Breast epithelium (tissue), 4 donors: ENCODE results near the gene SOCS1. TPM values are rescaled to one million over a fixed set of nuclear protein-coding genes. Genes with fewer than 3 reads are reported as not detected.

Source experiments
- DNase-seq, 2 donors: peaks; one replicate each; pipeline ENCODE4 v3.0.0-alpha.2; 2019; ENCODE audit warnings: low spot score in 2 of 2
- H3K27ac ChIP-seq, 2 donors: fragments of 200-600 bp; sonication (generic) in 1 of 2; one replicate each; pipeline ENCODE4 v1.5.1; 2016 to 2019; ENCODE audit warnings: mild to moderate bottlenecking in 1 of 2
- H3K27me3 ChIP-seq, 2 donors: fragments of 200-600 bp; sonication (generic) in 1 of 2; one replicate each; pipeline versions ENCODE4 v1.5.1 to v1.6.0; 2017 to 2019; ENCODE audit warnings: control low read depth in 1 of 2, mild to moderate bottlenecking in 1 of 2
- H3K36me3 ChIP-seq: fragments of 200-600 bp; one replicate; pipeline ENCODE4 v1.5.1; 2019
- H3K4me1 ChIP-seq, 2 donors: fragments of 200-600 bp; sonication (generic); one replicate each; pipeline ENCODE4 v1.5.1; 2016 to 2019; ENCODE audit warnings: control low read depth in 1 of 2
- H3K4me3 ChIP-seq, 3 donors: fragments of 200-600 bp; sonication (generic); 1 replicate in 2 of 3; 2 replicates in 1 of 3; pipeline ENCODE4 v1.5.1; 2016 to 2019; ENCODE audit warnings: mild to moderate bottlenecking in 3 of 3, moderate library complexity in 2 of 3
- H3K9me3 ChIP-seq, 2 donors: fragments of 200-600 bp; sonication (generic) in 1 of 2; one replicate each; pipeline ENCODE4 v1.5.1; 2016 to 2019; ENCODE audit warnings: control low read depth in 1 of 2
- CTCF ChIP-seq, 3 donors: fragments of 450-650 bp; IDR thresholded peaks; one replicate each; pipeline ENCODE4 v1.5.1; 2016 to 2017; ENCODE audit warnings: antibody characterized with exemption in 3 of 3, mild to moderate bottlenecking in 3 of 3, moderate library complexity in 3 of 3
- POLR2A ChIP-seq: fragments of 450-650 bp; IDR thresholded peaks from one replicate; pipeline ENCODE4 v1.6.1; 2016; ENCODE audit warnings: antibody characterized with exemption, mild to moderate bottlenecking, moderate library complexity
- POLR2AphosphoS5 ChIP-seq, 3 donors: sonication (generic); formaldehyde crosslinking; IDR thresholded peaks; one replicate each; pipeline ENCODE4 v1.6.1; 2017; ENCODE audit warnings: antibody characterized with exemption in 3 of 3
- intact Hi-C: fragments of 100-400 bp; cut with DNase I; formaldehyde crosslinking; loops from one replicate; pipeline ENCODE4 v1.15.1; 2023; ENCODE audit warnings: low total_unique reads
- total RNA-seq, 3 donors: library from RNA; depleted of rRNA; stranded (reverse); fragments of >200 nt; gene quantifications; one replicate each; pipeline ENCODE4 v1.1.0, GENCODE V29; 2016

Gene SOCS1
- total RNA-seq, 3 donors from 2014 or later: 4.1 to 9.0 (median 5.6) TPM

- Histone ChIP-seq H3K4me3 (no peak overlapping the region), H3K4me1 (no peaks in the 10 kb centered on the region), H3K27ac (no peak overlapping the region), H3K27me3 (no peaks in the 10 kb centered on the region), H3K9me3 (peaks cover 7 to 13% of the 10 kb centered on the region in 2 donors), H3K36me3 (no peaks in the 10 kb centered on the region)
- no peak for DNase-seq
- no peak for TF ChIP-seq POLR2AphosphoS5 (IDR thresholded peaks at IDR 0.05)
- no peak for TF ChIP-seq POLR2A
- no peak for TF ChIP-seq CTCF (IDR thresholded peaks at IDR 0.05)
- intact Hi-C loops: no loop called here
These were observed 44.7 kb downstream of the SOCS1 start for GRCh38 chr16:11211061-11211976.

GRCh38 chr16:11210260-11210659, 45.7 kb downstream of the SOCS1 start:
- no peak for DNase-seq
- Histone ChIP-seq H3K9me3 (peaks cover 0 to 5% of the 10 kb centered on the region in 2 donors), H3K36me3 (no peaks in the 10 kb centered on the region), H3K4me1 (no peaks in the 10 kb centered on the region), H3K27me3 (no peaks in the 10 kb centered on the region), H3K27ac (no peak overlapping the region), H3K4me3 (no peak overlapping the region)
- TF ChIP-seq POLR2A: no peak
- no peak for TF ChIP-seq POLR2AphosphoS5 (IDR thresholded peaks at IDR 0.05)
- no peak for TF ChIP-seq CTCF (IDR thresholded peaks at IDR 0.05)
- intact Hi-C loops: no loop called here

GRCh38 chr16:11208916-11209665, 46.9 kb downstream of the SOCS1 start:
- Histone ChIP-seq H3K27me3 (no peaks in the 10 kb centered on the region), H3K36me3 (no peaks in the 10 kb centered on the region), H3K9me3 (peaks cover 0 to 5% of the 10 kb centered on the region in 2 donors), H3K27ac (no peak overlapping the region), H3K4me1 (no peaks in the 10 kb centered on the region), H3K4me3 (no peak overlapping the region)
- DNase-seq: no peak
- TF ChIP-seq POLR2AphosphoS5 (IDR thresholded peaks at IDR 0.05) (no peak), POLR2A (no peak), CTCF (IDR thresholded peaks at IDR 0.05) (no peak)
- intact Hi-C loops: no loop called here

- intact Hi-C loops: loop anchor here (2.0 kb wide), 1 partner anchor 31 kb away; no protein-coding TSS in a partner anchor
- Histone ChIP-seq H3K4me3 (no peak overlapping the region), H3K27ac (no peak overlapping the region), H3K9me3 (peaks cover 0 to 5% of the 10 kb centered on the region in 2 donors), H3K4me1 (no peaks in the 10 kb centered on the region), H3K36me3 (no peaks in the 10 kb centered on the region), H3K27me3 (no peaks in the 10 kb centered on the region)
- TF ChIP-seq POLR2A: no peak
- no peak for TF ChIP-seq CTCF (IDR thresholded peaks at IDR 0.05)
- no peak for TF ChIP-seq POLR2AphosphoS5 (IDR thresholded peaks at IDR 0.05)
- DNase-seq: no peak
These were observed 48.4 kb downstream of the SOCS1 start for GRCh38 chr16:11207646-11208045.
